Inflammatory macrophage treated with lipopolysaccharide for 4 hours (primary cell): ENCODE results near the gene KANK4.

Experiments
- DNase-seq: peaks from one replicate; pipeline ENCODE4 v3.0.0-alpha.2; 2020

KANK4 gene

GRCh38 chr1:62196086-62196690, 123.0 kb downstream of the KANK4 start:
- no peak for DNase-seq

GRCh38 chr1:62194651-62195544, 124.3 kb downstream of the KANK4 start, which contains the start of gene L1TD1:
Gene L1TD1 (plus strand): TSS chr1:62194849. CDS start chr1:62206629, 11,780 bp downstream.
- no peak for DNase-seq

- DNase-seq = no peak
These were observed 131.1 kb downstream of the KANK4 start for GRCh38 chr1:62188111-62188510.

- no peak for DNase-seq
These were observed 131.7 kb downstream of the KANK4 start for GRCh38 chr1:62187548-62187947.
